ENCODE results near the gene HEG1. TPM values are rescaled to one million over a fixed set of nuclear protein-coding genes. Genes with fewer than 3 reads are reported as not detected.

HEG1 gene
- total RNA-seq, 4 donors from 2014 or later: 55.9 to 85.5 (median 78.9) TPM

GRCh38 chr3:125051715-125052581 is 3.8 kb downstream of the HEG1 start:
- peak overlapping the region; percentile 78 to 98 (median 96) for H3K27ac ChIP-seq
- no peaks in the 10 kb centered on the region for H3K36me3 ChIP-seq
- TF ChIP-seq POLR2AphosphoS5 (IDR thresholded peaks at IDR 0.05) (peak; percentile 6), POLR2A (IDR thresholded peaks at IDR 0.05) (no peak), CTCF (IDR thresholded peaks at IDR 0.05) (no peak), EP300 (IDR thresholded peaks at IDR 0.05) (no peak)
- no peaks in the 10 kb centered on the region for H3K27me3 ChIP-seq
- peak overlapping the region; percentile 11 to 78 for H3K4me3 ChIP-seq
- H3K4me1 ChIP-seq: peaks cover 13 to 85% (median 49%) of the 10 kb centered on the region in 3 donors
- no peaks in the 10 kb centered on the region for H3K9me3 ChIP-seq
- ATAC-seq: peak; percentile 57
- WGBS, 2 donors (ENCODE audit: low coverage in 1 of 2): 0 to 2% methylated on average over 9 to 10 of the region's 14 CpGs

- no peaks in the 10 kb centered on the region for H3K27me3 ChIP-seq
- no peaks in the 10 kb centered on the region for H3K9me3 ChIP-seq
These were observed 4.6 kb downstream of the HEG1 start for GRCh38 chr3:125051205-125051604.

GRCh38 chr3:125050488-125051090 is 5.2 kb downstream of the HEG1 start:
- no peaks in the 10 kb centered on the region for H3K27me3 ChIP-seq
- H3K36me3 ChIP-seq: no peaks in the 10 kb centered on the region
- 57 to 80% methylated on average over 4 to 6 of the region's 6 CpGs for WGBS, 2 donors (ENCODE audit: low coverage in 1 of 2)
- H3K4me3 ChIP-seq: no peak overlapping the region
- peak overlapping the region in 1 of 4 donors; percentile 95 for H3K27ac ChIP-seq
- TF ChIP-seq POLR2AphosphoS5 (IDR thresholded peaks at IDR 0.05) (no peak), CTCF (IDR thresholded peaks at IDR 0.05) (no peak), EP300 (IDR thresholded peaks at IDR 0.05) (no peak), POLR2A (IDR thresholded peaks at IDR 0.05) (no peak)
- peaks cover 11 to 90% (median 45%) of the 10 kb centered on the region in 3 donors for H3K4me1 ChIP-seq
- ATAC-seq: no peak
- no peaks in the 10 kb centered on the region for H3K9me3 ChIP-seq

More at GRCh38 chr3:125051205-125051604, 4.6 kb downstream of the HEG1 start:
- H3K4me3 ChIP-seq: peak overlapping the region in 1 of 2 donors; percentile 78
- WGBS, 2 donors (ENCODE audit: low coverage in 1 of 2): 60 to 75% methylated on average over 5 to 7 of the region's 7 CpGs
- H3K27ac ChIP-seq: peak overlapping the region; percentile 78 to 98 (median 96)
- peaks cover 11 to 85% (median 42%) of the 10 kb centered on the region in 3 donors for H3K4me1 ChIP-seq
- ATAC-seq: no peak
- TF ChIP-seq POLR2A (IDR thresholded peaks at IDR 0.05) (no peak), POLR2AphosphoS5 (IDR thresholded peaks at IDR 0.05) (no peak), CTCF (IDR thresholded peaks at IDR 0.05) (no peak)
- H3K36me3 ChIP-seq: no peaks in the 10 kb centered on the region

- peak overlapping the region in 3 of 4 donors; percentile 7 to 25 (median 21) for H3K27ac ChIP-seq
- H3K9me3 ChIP-seq: no peaks in the 10 kb centered on the region
- H3K36me3 ChIP-seq: no peaks in the 10 kb centered on the region
- H3K27me3 ChIP-seq: no peaks in the 10 kb centered on the region
- H3K4me1 ChIP-seq: peaks cover 11 to 100% (median 59%) of the 10 kb centered on the region in 3 donors
- ATAC-seq: no peak
- no peak overlapping the region for H3K4me3 ChIP-seq
- TF ChIP-seq POLR2AphosphoS5 (IDR thresholded peaks at IDR 0.05) (no peak), POLR2A (IDR thresholded peaks at IDR 0.05) (no peak), CTCF (IDR thresholded peaks at IDR 0.05) (no peak), EP300 (IDR thresholded peaks at IDR 0.05) (no peak)
- 71 to 86% methylated on average over 1 to 2 of the region's 3 CpGs for whole genome bisulfite sequencing, 2 donors (ENCODE audit: low coverage in 1 of 2)
These were observed 7.5 kb downstream of the HEG1 start for GRCh38 chr3:125048282-125048681.

Data from gastroesophageal sphincter (tissue), 4 donors.